ENCODE results near the gene ARPC5L.

DNA sequence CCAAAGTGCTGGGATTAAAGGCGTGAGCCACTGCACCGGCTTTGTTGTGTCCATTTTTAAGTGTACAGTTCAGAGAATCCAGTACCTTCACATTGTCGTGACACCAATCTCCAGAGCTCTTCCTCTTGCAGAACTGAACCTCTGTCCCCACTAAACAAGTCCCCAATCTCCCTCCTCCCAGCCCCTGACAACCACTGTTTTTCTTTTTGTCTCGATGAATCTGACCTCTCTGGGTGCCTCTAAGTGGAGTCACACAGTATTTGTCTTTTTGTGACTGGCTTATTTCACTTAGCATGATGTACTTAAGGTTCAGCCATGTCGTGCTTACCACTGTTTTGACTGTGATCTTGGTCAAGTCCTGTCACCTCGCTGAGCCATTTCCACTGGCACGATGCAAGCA, 7.1 kb upstream of the ARPC5L start:
- TF ChIP-seq CTCF (IDR thresholded peaks at IDR 0.05; ENCODE audit: insufficient read depth, low read length, poor library complexity, severe bottlenecking) (no peak), EZH2phosphoT487 (conservative IDR thresholded peaks at IDR 0.05; ENCODE audit: low read length) (no peak)

Measured in SU-DHL-6 (cell line).